ENCODE measurements around the gene DNAJC16.
"Not testable (repeated sequence)": the region's sequence is repeated elsewhere in the genome, so short reads cannot be mapped to it uniquely, and the experiment has no call there.

DNAJC16 gene

DNA sequence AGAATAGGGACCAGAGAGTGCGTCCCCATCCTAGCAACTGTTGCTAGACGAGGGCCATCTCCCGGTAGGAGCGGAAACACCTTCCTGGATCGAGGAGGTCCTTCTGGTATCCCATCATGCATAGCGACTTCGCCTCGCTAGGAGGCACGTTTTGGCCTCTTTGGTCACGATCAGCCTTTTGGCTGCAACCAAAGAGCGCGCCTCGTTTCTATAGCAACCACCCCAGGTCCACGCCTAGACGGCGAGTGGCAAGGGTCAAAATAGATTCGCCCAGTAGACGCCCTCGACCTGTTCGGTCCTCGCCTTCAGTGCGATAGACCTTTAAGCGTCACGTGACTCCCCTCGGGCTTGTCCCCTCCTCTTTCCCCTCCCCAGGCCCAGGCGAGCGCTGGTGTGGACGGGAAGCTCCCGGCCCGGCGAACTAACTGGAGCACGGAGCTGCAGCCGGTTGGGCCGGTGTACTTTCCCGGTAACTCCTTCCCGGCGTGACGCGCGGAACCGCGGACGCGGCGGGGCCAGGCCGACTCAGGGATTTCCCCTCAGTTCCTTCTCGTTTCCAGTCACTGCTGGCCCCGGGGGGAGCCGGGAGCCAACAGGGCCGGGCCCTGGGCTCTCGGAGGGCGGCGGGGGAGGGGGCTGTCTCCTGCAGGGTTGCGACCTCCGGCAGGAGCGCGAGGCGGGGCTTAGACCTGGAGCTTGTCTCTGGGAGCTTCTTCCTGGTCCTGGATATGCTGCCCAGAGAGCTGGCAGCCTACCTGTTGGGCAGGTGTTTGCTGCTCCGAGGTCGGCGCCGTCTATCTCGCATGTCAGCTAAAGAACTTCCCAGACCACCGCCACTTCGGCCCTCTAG is at the start of gene DNAJC16:
TSS of gene DNAJC16 (plus strand) at position 359 of the 850 bp plus-strand sequence. CDS start 2,258 bp downstream, outside the sequence.
- in situ Hi-C loops (cut with MboI; ENCODE audit: low pct_unique_long_range_greater_than_20kb, low sequenced_read_pairs), result no loop called here
- peak; percentile 100 for DNase-seq

DNA sequence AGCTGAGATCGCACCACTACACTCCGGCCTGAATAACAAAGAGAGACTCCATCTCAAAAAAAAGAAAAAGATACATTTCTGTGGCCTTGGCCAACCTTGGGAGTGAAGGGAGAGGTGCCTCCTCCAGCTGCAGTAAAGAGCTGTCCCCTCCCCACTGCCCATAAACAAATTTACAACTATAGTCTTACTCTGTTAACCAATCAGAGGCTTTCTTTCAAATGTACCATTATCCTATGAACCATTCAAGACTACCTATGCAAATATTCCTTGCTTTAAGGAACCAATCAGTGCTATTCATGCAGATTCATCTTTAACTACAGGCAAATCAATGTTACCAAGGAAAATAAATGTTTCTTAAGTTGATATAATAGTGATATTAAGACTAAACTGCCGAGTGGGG is 49.7 kb upstream of the DNAJC16 start:
- in situ Hi-C loops (cut with MboI; ENCODE audit: low pct_unique_long_range_greater_than_20kb, low sequenced_read_pairs), result no loop called here
- no peak for DNase-seq

DNA sequence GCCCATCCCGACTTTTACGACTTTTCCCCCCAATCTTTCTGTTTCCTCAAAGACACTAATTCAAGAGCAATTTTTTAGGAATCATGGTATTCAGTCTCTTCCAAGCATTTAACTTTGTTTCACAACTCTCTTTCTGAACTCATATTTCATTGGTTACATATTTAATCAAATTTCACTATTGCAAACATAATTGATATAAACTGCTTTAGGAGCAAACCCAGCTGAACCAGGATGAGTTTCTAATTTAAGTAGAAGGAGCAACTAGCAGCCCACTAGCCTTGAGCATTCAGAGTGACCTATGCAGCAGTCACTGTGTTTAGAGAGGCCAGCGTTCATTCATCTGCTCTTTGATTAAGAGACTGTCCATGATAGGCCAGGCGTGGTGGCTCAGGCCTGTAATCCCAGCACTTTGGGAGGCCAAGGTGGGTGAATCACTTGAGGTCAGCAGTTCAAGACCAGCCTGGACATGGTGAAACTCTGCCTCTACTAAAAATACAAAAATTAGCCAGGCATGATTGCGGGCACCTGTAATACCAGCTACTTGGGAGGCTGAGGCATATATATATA is 48.9 kb upstream of the DNAJC16 start:
- in situ Hi-C loops (cut with MboI; ENCODE audit: low pct_unique_long_range_greater_than_20kb, low sequenced_read_pairs), result no loop called here

DNA sequence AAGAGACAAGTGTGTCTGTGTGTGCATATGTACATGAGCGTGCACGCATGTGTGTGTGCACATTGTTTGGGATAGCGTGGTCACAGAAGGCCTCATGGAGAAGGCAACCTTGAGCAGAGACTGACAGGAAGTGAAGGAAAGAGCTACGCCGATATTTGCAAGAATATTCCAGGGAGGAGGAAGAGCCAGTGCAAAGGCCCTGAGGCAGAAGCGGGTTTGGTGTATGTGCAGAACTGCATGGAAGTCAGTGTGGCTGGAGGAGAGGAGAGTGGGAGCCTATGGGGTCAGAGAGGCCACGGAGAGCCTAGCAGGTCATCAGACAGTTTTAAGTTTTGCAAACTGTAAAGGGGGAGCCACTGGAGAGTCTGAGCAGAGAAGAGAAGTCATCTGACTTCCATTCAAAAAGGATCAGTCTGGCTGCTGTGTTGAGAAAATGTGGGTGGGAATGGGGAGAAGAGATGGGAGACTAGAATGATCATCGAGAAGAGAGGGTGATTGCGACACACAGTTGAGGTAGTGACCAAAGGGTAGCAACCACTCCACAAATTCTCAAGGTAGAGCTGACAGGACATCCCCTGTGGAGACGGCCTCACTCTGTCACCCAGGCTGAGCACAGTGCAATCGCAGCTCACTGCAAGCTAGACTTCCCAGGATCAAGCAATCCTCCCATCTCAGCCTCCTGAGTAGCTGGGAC is 46.8 kb upstream of the DNAJC16 start:
- in situ Hi-C loops (cut with MboI; ENCODE audit: low pct_unique_long_range_greater_than_20kb, low sequenced_read_pairs), result no loop called here
- DNase-seq, result no peak

More for the DNA sequence above, 48.9 kb upstream of the DNAJC16 start:
- no peak for DNase-seq

DNA sequence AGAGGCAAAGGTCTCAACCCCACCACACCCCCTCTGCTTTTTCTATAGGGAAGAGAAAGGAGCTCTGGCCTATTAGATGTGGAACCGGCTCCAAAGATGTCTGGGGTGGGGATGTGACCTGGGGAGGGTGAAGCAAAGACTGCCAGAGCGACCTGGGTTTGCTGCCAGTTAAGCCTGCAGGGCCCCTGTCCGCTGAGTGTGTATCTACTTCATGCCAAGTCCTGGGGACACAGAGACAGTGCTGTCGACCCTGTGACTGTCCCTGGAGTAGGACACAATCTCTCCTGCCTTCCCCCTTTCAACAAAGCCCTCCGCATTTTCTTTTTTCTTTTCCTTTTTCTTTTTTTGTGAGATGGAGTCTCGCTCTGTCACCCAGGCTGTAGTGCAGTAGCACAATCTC is 44.2 kb upstream of the DNAJC16 start:
- in situ Hi-C loops (cut with MboI; ENCODE audit: low pct_unique_long_range_greater_than_20kb, low sequenced_read_pairs), result not testable (repeated sequence)

DNA sequence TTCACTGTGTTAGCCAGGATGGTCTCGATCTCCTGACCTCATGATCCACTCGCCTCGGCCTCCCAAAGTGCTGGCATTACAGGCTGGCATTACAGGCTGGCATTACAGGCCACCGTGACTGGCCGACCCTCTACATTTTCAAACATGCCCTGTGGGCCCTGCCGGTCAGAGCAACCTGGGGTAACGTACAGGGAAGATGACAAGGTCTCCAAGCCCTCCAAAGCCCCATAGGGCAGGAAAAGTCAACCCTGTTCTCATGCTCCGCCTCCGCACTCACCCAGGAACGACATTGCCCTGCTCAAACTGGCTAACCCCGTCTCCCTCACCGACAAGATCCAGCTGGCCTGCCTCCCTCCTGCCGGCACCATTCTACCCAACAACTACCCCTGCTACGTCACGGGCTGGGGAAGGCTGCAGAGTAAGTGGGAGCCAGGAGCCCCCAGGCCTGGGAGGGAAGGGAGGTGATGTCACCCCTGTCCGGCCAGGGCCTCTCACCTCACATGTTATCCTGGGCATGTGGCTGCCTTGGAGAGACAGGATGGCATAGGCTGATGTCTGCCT is 43.6 kb upstream of the DNAJC16 start:
- in situ Hi-C loops (cut with MboI; ENCODE audit: low pct_unique_long_range_greater_than_20kb, low sequenced_read_pairs); DNase-seq: not testable (repeated sequence)

More for the DNA sequence above, 44.2 kb upstream of the DNAJC16 start:
- not testable (repeated sequence) for DNase-seq

DNA sequence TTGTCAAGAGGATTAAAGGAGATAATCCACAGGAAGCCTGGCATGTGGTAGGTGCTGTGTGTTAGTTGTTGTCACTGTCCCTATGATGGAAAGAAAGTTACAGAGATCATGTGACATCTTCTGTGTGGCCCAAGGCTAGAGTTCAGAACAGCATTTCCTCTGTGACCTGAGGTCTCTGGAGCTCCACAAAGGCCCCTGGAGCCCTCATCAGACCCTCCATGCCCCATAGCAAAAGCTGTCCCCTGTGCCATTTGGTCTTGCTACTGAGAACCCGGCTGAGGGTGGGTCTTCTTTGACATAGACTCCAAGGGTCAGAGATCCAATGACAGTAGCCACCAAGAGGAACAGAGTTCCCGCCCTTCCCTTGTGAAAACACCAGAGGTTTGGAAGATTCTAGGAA is 42.7 kb upstream of the DNAJC16 start:
- no peak for DNase-seq
- in situ Hi-C loops (cut with MboI; ENCODE audit: low pct_unique_long_range_greater_than_20kb, low sequenced_read_pairs), result no loop called here

DNA sequence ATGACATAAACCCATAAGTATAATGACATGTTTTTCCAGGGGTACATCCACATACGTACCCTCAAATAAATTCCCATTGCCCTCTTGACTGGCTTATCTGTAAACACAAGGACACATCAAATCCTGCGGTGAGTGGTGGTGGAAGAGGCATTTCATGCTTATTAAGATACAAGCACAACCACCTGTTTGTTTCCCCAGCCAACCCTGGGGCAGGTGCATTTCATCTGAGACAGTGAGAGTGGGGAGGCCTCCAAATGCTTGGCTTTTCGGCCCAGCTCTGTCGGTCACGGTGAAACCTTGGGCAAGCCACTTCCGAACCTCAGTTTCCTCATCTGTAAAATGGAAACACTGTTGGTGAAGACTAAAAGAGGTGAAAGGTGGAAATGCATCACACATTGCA is 42.2 kb upstream of the DNAJC16 start:
- DNase-seq; in situ Hi-C loops (cut with MboI; ENCODE audit: low pct_unique_long_range_greater_than_20kb, low sequenced_read_pairs): not testable (repeated sequence)

DNA sequence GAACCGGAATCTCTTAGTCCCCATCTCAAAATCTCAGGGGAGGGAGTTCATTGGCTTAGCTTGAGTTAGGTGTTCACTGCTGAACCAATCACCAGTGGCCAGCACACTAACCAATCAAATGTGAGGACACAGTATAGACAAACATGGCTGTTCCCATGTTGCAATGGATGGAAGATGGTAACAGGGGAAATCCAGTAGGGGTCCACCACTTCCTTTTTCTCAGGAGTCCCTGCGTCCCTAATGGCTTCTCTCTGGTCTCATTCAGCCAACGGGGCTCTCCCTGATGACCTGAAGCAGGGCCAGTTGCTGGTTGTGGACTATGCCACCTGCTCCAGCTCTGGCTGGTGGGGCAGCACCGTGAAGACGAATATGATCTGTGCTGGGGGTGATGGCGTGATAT is 41.0 kb upstream of the DNAJC16 start:
- no peak for DNase-seq
- in situ Hi-C loops (cut with MboI; ENCODE audit: low pct_unique_long_range_greater_than_20kb, low sequenced_read_pairs), result no loop called here

DNA sequence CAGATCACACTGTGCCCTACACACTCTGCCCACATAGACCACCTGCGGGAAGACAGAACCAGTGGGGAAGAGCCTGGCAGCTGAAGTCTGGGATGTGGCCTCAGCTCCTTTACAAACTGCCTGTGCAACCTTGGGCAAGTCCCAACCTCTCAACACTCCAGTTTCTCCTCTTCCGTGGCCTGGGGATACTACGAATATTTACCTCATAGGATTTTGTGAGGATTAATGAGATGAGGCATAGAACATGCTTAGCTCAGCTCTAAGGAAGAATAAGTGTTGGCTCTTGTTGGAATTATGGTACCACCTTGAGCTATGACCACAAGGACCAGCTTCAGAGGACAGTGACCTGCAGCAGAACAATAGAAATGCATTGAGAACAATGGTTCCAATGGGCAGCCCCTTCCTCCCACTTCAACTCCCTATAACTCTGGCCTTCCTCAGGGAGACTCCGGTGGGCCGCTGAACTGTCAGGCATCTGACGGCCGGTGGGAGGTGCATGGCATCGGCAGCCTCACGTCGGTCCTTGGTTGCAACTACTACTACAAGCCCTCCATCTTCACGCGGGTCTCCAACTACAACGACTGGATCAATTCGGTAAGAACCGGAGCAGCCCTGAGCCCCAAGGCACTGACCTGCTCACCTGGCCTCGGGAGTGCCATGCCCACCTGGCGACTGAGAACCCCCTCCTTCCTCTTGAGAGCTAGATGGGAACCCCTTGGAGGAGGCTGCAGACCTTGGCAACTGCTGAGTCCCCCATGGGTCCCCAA is 39.6 kb upstream of the DNAJC16 start:
- in situ Hi-C loops (cut with MboI; ENCODE audit: low pct_unique_long_range_greater_than_20kb, low sequenced_read_pairs); DNase-seq: not testable (repeated sequence)

DNA sequence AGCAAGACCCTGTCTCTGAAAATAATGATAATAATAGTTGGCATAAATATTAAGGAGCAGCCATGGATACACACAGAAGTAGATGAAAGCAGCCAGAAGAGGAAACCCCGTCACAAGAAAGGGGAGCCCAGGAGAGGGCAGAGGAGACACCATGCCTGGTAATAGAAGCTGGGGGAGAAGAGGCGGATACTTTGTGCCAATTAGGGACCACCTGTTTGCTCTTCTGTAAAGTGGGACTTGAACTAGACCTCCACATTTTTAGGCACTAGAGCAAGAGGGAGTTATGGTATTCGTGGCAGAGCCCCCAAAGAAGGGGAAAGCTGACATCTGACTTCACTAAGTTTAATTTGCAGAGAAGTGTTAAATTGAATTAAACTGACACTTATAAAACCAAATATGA is 38.3 kb upstream of the DNAJC16 start:
- no peak for DNase-seq
- in situ Hi-C loops (cut with MboI; ENCODE audit: low pct_unique_long_range_greater_than_20kb, low sequenced_read_pairs), result no loop called here

DNA sequence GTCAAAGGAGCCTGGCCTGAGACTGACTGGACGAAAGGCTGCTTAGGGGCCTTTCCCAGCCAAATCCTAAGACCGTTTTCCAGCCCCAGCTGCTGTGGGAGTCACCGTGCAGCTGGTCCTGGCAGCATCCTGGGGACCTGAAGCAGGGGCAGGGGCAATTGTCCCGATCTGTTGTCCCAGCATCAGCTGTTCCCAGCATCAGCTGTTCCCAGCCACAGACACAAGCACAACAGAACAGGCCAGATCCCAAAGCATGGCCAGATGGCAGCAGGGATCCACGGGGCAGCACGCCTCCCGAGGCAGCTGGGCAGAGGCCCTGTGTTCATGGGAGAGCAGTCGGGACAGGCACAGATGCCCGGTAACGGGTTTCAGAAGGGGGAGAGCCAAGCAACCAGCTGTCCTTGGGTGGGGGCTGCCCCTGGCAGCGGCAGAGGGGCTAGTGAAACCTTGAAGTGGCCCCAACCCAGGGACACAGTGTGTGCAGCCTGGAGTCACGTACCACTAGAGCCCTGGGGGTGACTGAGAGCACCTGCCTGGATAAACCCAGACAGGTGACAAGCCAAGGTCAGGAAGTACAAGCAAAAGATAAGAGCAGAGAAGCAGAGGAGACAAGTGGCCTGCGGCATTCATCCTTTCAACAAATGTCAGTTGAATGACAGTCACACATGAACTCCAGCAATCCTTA is 37.5 kb upstream of the DNAJC16 start:
- DNase-seq, result no peak
- in situ Hi-C loops (cut with MboI; ENCODE audit: low pct_unique_long_range_greater_than_20kb, low sequenced_read_pairs), result no loop called here

DNA sequence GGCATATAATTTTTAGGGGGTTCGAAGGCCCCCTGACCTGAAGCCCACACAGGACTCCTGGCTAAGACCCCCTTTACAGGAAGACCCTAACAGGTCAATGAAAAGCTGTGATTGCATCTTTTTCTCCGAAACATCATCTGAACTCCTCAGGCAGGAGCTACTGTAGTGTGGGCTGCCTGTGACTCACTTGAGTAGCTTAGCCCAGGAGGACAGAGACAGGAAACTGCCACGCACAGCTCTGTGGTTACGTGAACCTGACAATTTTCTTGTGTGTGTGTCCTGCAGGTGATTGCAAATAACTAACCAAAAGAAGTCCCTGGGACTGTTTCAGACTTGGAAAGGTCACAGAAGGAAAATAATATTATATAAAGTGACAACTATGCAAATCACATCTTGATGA is 35.6 kb upstream of the DNAJC16 start:
- in situ Hi-C loops (cut with MboI; ENCODE audit: low pct_unique_long_range_greater_than_20kb, low sequenced_read_pairs); DNase-seq: not testable (repeated sequence)

DNA sequence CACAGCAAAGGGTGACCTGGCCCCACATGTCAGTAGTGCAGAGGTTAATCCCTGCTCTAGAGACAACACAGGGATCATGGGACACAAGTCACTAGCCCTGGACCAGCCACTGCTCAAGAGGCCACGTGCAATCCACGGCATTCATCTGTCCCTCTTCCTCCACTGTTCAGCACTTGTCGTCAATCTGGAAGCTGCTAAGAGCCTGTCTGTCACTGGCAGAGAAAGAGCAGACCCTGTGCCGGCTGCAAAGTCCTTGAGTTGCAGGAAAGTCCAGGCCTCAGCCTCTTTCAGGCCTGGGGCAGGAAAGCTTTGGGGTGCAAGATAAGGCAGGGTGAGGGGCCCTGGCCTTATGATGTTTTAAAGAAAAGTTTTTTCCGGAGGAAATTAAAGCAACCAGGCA is 34.1 kb upstream of the DNAJC16 start:
- DNase-seq, result no peak
- in situ Hi-C loops (cut with MboI; ENCODE audit: low pct_unique_long_range_greater_than_20kb, low sequenced_read_pairs), result no loop called here

DNA sequence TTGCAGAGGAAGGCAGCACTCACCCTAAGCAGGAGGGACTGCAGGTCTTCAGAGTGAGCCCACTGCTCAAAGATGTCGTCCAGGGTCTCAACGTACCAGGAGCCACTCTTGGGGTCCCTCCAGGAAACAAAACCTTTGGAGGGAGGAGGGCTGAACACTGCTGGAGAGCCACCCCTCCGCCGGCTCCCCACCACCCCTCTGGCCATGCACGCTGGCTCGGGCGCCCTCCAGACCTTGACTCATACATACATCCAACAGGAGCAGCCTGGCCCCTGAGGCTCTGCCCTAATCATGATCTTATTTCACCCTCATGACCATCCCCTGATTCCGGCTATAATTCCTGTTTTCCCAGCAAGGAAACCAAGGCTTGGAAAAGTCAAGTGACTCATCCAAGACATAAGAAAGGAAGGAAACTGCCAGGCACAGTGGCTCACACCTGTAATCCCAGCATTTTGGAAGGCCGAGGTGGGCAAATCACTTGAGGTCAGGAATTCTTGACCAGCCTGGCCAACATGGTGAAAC is 32.7 kb upstream of the DNAJC16 start:
- no peak for DNase-seq
- in situ Hi-C loops (cut with MboI; ENCODE audit: low pct_unique_long_range_greater_than_20kb, low sequenced_read_pairs), result no loop called here

DNA sequence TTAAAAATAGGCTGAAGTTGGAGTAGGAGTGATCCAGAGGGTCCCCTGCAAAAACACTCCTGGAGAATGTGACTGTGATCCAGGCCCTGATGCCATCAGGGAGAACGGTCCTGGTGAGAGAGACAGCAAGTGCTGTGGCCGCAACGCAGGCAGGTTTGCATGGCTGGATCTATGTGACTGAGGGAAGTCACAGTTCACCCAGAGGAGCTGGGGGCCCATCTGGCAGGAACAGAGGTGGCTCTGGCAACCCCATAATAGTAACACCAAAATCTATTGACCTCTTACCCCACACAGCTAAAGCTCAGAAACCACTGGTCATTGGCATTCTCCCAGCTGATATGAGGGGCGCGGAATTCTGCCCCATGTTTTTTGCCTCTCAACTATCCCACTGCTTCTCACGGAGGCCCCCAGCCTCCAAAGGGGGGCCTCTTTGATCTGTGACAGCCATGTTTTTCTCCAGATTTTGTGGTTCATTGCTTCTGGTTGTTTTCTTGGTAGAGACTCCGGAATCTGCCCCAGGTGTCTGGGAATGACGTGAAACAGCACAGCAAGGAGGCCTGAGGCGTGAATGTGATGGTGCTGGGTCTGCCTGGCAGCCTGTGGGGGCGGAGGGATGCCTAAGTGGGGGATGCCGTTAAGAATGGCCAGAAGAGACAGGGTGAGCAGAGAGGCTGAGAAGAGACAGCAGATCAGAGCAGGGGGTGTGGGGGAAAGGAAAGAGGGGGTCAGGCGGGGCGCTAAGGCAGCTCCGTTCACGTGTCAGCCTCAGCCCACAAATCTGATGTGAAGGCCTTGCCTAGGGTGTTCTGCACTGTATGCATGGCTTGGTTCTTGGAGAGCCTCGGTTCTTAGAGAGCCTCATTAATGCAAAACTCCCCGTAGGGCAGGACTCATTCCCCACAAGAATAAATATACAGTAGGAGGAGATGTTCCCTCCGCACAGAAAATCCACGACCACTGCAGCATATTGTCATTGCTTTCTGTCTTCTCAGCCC is 26.2 kb upstream of the DNAJC16 start:
- no peak for DNase-seq
- in situ Hi-C loops (cut with MboI; ENCODE audit: low pct_unique_long_range_greater_than_20kb, low sequenced_read_pairs), result no loop called here
